ENCODE data around the gene SFMBT2. TPM values are rescaled to one million over a fixed set of nuclear protein-coding genes. Genes with fewer than 3 reads are reported as not detected.

SFMBT2 gene
- 0.06 TPM in 1 of 2 replicates, not detected in the other for total RNA-seq (2014; rRNA removed; shearing (Covaris generic))

- peak; percentile 75 for DNase-seq (ENCODE audit: low spot score)
- in situ Hi-C loops (cut with HindIII; ENCODE audit: low sequenced_read_pairs), result no loop called here
These were observed at the start of gene SFMBT2 for GRCh38 chr10:7410862-7411670. SFMBT2 (minus strand) TSS chr10:7411034; CDS start chr10:7381898, 29,136 bp downstream.

DNA sequence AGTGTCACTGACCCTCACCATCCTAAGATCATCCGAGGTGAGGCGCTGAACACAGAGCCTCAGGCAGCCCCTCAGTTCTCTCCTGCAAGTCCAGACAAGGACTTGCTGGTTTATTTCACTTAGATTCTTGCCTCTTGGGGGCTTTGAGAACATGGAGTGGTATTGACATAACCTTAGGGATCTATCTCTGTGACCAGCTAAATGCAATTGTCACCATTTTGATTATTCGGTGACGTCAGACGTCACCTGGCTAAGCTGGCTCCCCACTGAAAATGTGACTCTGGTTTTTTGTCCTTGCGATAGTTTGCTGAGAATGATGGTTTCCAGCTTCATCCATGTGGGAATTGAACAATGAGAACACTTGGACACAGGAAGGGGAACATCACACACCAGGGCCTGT lies 49.2 kb upstream of the SFMBT2 start:
- in situ Hi-C loops (cut with HindIII; ENCODE audit: low sequenced_read_pairs), result no loop called here
- DNase-seq (ENCODE audit: low spot score), result no peak

GRCh38 chr10:7458556-7458955 lies 47.7 kb upstream of the SFMBT2 start:
- DNase-seq (ENCODE audit: low spot score), result no peak
- in situ Hi-C loops (cut with HindIII; ENCODE audit: low sequenced_read_pairs), result no loop called here

DNA sequence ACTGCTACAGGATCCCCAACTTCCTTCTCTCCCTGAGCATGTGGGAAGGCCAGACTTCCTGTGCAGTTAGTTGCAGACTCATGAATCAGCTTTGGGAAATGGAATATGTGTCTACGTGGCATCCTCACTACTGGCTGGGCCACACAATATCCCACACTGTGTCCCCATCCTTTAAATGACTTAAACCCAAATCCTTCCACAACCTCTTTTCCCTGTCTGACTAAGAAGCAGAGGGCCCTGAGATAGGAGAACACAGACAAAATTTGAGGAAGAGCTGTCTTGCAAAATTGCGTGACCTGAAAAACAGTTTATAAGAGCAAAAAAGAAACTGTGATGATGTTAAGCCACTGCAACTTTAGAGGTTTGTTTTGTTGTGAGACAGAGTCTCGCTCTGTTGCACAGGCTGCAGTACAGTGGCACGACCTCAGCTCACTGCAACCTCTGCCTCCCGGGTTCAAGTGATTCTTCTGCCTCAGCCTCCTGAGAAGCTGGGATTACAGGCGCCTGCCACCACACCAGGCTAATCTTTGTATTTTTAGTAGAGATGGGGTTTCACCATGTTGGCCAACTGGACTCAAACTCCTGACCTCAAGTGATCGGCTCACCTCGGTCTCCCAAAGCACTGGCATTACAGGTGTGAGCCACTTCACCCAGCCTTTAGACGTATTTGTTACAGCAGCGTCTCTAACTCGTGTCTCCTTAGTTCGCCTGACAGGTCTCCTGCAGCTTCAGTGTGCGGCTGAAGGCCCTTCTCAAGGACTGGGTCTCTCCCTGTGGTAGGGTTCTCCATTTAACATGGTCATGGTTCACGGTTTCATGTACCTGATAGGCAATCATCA lies 46.9 kb upstream of the SFMBT2 start:
- DNase-seq (ENCODE audit: low spot score), result no peak

DNA sequence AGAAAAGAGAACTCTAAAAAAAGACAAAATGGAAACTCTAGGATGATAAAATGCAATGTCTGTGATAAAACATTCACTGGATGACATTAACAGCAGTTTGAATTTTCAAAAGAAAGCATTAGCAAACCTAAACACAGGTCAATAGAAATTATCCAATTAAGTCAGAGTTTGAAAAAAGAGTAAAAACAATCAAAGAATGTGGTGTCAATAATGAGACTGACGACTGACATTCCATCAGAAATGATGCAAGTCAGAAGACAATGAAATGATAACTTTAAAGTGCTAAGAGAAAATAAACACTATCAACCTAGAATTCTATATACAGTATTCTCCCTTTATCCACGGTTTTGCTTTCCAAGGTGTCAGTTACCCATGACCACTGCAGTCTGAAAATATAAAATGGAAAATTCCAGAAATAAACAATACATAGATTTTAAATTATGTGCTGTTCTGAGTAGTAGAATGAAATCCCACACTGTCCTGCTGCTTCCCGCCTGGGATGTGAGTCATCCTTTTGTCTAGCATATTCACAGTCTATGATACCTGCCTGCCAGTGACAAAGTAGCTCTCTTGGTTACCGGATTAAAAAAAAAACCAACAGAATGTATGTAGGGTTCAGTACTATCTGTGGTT lies 38.3 kb upstream of the SFMBT2 start:
- DNase-seq (ENCODE audit: low spot score), result no peak
- in situ Hi-C loops (cut with HindIII; ENCODE audit: low sequenced_read_pairs), result no loop called here

More for the DNA sequence above, 46.9 kb upstream of the SFMBT2 start:
- in situ Hi-C loops (cut with HindIII; ENCODE audit: low sequenced_read_pairs), result no loop called here

DNA sequence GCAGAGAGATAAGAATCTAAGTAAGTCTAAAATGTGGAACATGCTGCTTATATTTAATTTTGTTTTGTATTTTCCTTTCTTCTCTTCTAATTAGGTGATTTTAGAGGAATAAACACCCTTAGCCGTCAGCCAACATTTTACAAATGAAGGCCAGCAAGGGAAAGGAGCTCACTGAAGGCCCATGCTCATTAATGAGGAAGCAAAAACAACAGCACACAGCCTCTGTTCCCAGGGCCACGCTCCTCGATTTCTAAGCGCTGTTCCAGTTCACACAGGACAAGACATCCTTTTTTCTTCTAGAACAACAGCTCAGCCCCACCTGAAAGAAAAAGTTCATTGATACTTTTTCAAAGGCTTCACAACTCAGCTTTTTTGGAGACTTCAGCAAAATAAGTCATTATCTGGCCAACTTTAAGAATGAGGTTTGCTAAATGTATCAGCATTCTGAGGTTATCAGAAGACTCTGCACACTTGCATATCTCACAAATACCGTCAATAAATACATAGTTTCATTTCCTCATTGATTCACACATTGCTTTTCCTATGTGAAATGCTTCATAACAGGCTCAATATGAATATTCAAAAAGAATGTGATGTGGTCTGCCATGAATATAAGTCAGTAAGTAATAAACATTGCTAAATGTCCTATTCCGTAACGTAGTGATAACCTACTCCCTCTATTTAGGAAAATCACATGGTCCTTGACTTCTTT lies 34.8 kb upstream of the SFMBT2 start:
- peak; percentile 7 for DNase-seq (ENCODE audit: low spot score)
- in situ Hi-C loops (cut with HindIII; ENCODE audit: low sequenced_read_pairs), result no loop called here

DNA sequence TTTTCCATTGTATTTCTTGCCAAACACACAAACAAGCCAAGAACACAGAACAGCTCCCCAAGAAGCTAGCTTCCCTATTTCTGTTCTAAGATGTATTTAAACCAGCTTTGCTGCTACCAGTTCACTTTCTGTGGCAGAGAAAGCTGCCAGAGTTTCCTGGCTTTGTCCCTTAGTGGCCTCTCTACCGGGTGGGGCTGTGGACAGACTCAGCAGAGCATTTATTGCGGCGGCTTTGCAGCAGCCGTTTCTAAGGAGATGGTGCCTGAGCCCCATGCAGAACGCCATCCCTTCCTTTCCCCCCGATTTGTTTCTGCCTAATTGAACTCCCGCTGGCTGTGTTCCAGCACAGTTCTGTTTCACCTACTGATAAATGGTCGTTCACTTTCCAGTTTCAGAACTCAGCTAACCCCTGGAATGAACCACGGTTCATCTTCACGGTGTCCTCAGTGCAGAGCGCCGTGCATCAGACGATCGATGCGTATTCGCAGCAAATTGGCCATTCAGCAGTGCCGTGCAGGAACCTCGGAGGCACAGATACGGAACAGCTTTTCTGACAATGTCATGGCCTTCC lies 33.8 kb upstream of the SFMBT2 start:
- in situ Hi-C loops (cut with HindIII; ENCODE audit: low sequenced_read_pairs), result no loop called here

DNA sequence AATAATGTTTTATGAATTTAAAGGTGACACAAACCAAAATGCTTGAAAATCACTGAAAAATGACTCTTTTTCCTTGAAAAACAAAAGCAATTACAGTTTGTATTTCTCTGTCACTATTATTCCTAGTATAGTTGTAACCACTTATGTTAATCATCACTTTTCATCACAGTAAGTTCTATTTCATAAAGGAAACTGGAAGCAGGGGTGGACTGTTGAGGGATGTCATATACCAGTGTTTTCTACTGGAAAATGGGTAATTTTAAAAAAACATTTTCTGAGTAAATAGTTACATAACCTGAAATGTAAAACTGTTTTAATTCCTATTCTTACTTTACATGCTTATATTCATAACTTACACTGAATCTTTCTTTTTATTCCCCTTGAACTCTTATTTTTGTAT lies 32.2 kb upstream of the SFMBT2 start:
- DNase-seq (ENCODE audit: low spot score), result no peak
- in situ Hi-C loops (cut with HindIII; ENCODE audit: low sequenced_read_pairs), result no loop called here

More for the DNA sequence above, 33.8 kb upstream of the SFMBT2 start:
- peak; percentile 35 for DNase-seq (ENCODE audit: low spot score)

GRCh38 chr10:7441403-7442147 lies 30.7 kb upstream of the SFMBT2 start:
- DNase-seq (ENCODE audit: low spot score), result no peak
- in situ Hi-C loops (cut with HindIII; ENCODE audit: low sequenced_read_pairs), result no loop called here

DNA sequence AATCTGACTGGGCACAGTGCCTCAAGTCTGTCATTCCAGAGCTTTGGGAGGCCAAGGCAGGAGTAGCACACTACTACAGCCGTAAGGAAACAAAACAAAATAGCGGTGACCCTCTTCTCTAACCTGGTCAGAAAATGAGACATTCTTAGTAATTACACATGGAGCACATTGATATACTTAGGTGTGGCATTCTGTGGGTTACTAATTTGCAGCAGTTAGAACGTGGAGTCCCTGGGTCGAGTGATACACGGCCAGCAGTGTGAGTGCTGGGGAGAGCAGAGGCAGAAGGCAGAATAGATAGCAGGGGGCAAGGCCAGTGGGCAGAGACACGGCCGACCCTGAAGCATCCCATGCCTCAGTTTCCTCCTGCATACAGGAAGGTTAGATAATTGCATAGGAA lies 28.9 kb upstream of the SFMBT2 start:
- in situ Hi-C loops (cut with HindIII; ENCODE audit: low sequenced_read_pairs), result no loop called here
- DNase-seq (ENCODE audit: low spot score), result no peak

GRCh38 chr10:7438196-7438986 lies 27.6 kb upstream of the SFMBT2 start:
- DNase-seq (ENCODE audit: low spot score), result no peak
- in situ Hi-C loops (cut with HindIII; ENCODE audit: low sequenced_read_pairs), result no loop called here

GRCh38 chr10:7436490-7437100 lies 25.8 kb upstream of the SFMBT2 start:
- DNase-seq (ENCODE audit: low spot score), result no peak

GRCh38 chr10:7435674-7436073 lies 24.8 kb upstream of the SFMBT2 start:
- no peak for DNase-seq (ENCODE audit: low spot score)
- in situ Hi-C loops (cut with HindIII; ENCODE audit: low sequenced_read_pairs), result no loop called here

More at GRCh38 chr10:7436490-7437100, 25.8 kb upstream of the SFMBT2 start:
- in situ Hi-C loops (cut with HindIII; ENCODE audit: low sequenced_read_pairs), result no loop called here

- DNase-seq (ENCODE audit: low spot score), result no peak
- in situ Hi-C loops (cut with HindIII; ENCODE audit: low sequenced_read_pairs), result no loop called here
These were observed 23.5 kb upstream of the SFMBT2 start for GRCh38 chr10:7434378-7434777.

GRCh38 chr10:7433861-7434260 lies 23.0 kb upstream of the SFMBT2 start:
- DNase-seq (ENCODE audit: low spot score), result no peak
- in situ Hi-C loops (cut with HindIII; ENCODE audit: low sequenced_read_pairs), result no loop called here

DNA sequence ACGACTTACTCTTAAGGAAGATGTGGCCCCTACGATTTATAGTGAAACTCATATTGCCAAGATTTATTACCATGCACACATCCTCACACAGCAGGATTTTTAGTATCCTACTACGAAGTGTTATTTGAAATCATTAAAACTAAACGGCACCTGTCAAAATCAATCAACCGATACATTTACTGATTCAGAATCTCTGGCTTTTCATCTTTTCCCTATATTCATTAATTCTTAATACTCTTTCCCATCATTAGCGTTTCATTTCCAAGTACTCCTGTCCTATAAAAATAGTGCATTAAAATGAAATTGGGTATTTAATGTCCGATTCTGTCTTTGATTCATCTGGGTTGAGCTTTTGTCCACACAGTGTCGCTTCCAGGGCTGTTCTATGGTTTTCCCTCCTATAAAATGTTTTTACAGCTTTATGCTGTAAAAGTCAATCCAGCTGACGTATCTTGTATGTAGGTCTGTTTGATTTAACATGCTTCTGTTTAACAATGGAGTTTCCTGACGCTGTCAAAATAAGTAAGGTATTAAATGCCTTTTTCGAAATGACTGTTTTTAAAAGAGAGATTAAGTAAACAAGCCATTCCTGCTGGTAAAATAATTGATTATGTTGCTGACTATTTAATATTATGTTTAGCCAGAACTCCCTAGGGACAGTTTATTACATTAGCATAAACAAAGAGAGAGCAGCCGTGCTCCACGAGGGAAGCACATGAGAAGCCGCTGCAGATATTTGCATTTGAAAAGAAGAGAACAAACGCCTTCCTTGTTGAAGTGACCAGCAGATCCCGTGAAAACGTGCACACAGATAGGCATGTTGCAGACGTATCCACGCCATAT lies 22.3 kb upstream of the SFMBT2 start:
- peak; percentile 8 for DNase-seq (ENCODE audit: low spot score)
- in situ Hi-C loops (cut with HindIII; ENCODE audit: low sequenced_read_pairs), result no loop called here

Measured in G401 (cell line).